Ascending aorta (tissue), 2 donors: ENCODE measurements around the gene IRF2. TPM values are rescaled to one million over a fixed set of nuclear protein-coding genes. Genes with fewer than 3 reads are reported as not detected.

ENCODE experiments used
- DNase-seq, 2 donors: peaks; one replicate each; pipeline ENCODE4 v3.0.0-alpha.2; 2019; ENCODE audit warnings: low spot score in 2 of 2
- H3K27ac ChIP-seq, 2 donors: fragments of 200-600 bp; sonication (generic); one replicate each; pipeline ENCODE4 v1.5.1; 2016 to 2017; ENCODE audit warnings: mild to moderate bottlenecking in 1 of 2
- H3K27me3 ChIP-seq: fragments of 200-600 bp; sonication (generic); one replicate; pipeline ENCODE4 v1.5.1; 2017
- H3K36me3 ChIP-seq, 2 donors: fragments of 200-600 bp; sonication (generic); one replicate each; pipeline ENCODE4 v1.5.1; 2016
- H3K4me1 ChIP-seq, 2 donors: fragments of 200-600 bp; sonication (generic); one replicate each; pipeline ENCODE4 v1.5.1; 2016 to 2017; ENCODE audit warnings: mild to moderate bottlenecking in 1 of 2
- H3K4me3 ChIP-seq, 2 donors: fragments of 200-600 bp; sonication (generic); one replicate each; pipeline ENCODE4 v1.5.1; 2016 to 2017; ENCODE audit warnings: mild to moderate bottlenecking in 1 of 2
- H3K9me3 ChIP-seq, 2 donors: fragments of 200-600 bp; sonication (generic); one replicate each; pipeline ENCODE4 v1.5.1; 2016
- CTCF ChIP-seq, 3 experiments: fragments of 200-600 bp in 2 of 3; fragments of 450-650 bp in 1 of 3; sonication (generic) in 2 of 3; IDR thresholded peaks; one replicate each; pipeline ENCODE4 v1.5.1; 2016 to 2019; ENCODE audit warnings: antibody characterized with exemption in 3 of 3, mild to moderate bottlenecking in 1 of 3, moderate library complexity in 1 of 3
- intact Hi-C: fragments of 100-400 bp; cut with DNase I; formaldehyde crosslinking; loops from one replicate; pipeline ENCODE4 v1.15.1; 2023
- total RNA-seq: library from RNA; depleted of rRNA; stranded (reverse); fragments of >200 nt; gene quantifications from one replicate; pipeline ENCODE4 v1.1.0, GENCODE V29; 2016

Gene IRF2
- total RNA-seq, 1 donor from 2014 or later, result 39.6 TPM

DNA sequence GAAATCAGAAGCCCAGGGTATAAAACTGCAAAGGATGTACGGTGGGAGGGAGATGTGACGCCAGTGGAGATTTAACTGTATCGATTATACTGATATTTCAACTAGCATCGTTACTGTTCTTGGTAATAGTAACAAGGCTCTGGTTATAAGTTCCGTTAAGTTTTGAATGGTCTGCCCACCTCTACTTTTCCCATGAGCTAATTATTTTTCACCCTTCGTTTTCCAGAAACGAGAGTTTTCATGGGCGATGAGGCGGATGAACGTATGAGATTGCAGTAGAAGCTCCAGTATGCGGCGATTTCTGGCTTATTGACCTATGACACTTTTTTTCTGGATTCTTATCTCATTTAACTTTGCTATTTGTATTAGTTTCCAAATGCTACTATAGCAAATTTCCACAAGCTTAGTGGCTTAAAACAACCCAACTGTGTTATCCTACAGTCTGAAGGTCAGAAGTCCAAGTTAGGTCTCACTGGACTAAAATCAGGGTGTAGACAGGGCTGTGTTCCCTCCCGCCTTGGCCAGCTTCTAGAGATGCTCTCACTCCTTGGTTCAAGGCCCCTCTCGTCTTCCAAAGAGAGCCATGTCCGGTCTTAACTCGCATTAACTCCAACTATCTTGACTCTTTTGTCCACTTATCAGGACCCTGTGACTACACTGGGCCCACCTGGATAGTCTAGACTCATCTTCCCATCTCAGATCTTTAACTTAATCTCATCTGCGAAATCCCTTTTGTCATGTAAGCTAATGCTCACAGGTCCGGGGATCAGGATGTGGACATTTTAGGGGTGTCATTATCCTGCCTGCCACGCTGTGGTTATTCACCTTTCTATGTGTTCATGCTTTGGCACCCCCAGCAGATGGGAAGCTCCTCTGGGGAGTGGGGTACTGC is 122.5 kb downstream of the IRF2 start:
- no peaks in the 10 kb centered on the region for H3K27me3 ChIP-seq
- intact Hi-C loops, result no loop called here
- H3K36me3 ChIP-seq, result no peaks in the 10 kb centered on the region
- H3K9me3 ChIP-seq, result no peaks in the 10 kb centered on the region
- no peak overlapping the region for H3K27ac ChIP-seq
- no peak for TF ChIP-seq CTCF (IDR thresholded peaks at IDR 0.05)
- DNase-seq, result no peak
- H3K4me1 ChIP-seq, result peaks cover 0 to 4% of the 10 kb centered on the region in 2 donors
- no peak overlapping the region for H3K4me3 ChIP-seq

- Histone ChIP-seq H3K4me1 (peaks cover 0 to 4% of the 10 kb centered on the region in 2 donors), H3K4me3 (no peak overlapping the region), H3K27me3 (no peaks in the 10 kb centered on the region), H3K9me3 (no peaks in the 10 kb centered on the region), H3K36me3 (no peaks in the 10 kb centered on the region), H3K27ac (no peak overlapping the region)
- no peak for DNase-seq
- intact Hi-C loops, result no loop called here
- no peak for TF ChIP-seq CTCF (IDR thresholded peaks at IDR 0.05)
Observed at GRCh38 chr4:184350964-184351363, 123.4 kb downstream of the IRF2 start.

DNA sequence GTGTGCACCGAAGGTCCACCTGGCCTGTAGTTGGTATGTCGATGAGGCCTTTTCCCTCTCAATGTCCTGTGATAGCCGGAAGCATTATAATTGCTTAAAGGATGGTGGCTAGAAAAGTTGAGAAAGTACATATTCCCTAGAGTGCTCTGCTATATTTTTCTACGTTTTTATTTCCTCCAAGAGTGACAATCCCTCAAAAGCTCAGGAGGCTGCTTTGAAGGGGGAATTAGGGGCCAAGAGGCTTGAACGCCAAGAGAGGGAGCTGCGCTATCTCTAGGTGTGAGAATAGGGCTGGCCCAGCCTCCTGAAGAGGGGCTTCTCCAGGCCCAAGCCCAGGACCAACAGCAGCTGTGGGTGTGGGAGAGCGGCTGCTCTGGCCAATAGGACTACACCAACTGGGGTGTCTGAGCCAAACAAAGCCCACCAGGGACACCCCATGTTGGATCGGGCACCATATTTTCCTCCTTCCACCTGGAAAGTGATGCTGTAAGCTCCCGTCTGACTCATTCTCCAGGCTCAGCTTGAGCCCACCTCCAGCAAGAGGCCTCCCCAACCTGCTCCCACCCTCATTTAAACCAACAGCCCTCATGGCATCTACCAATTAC is 124.0 kb downstream of the IRF2 start:
- Histone ChIP-seq H3K27ac (no peak overlapping the region), H3K27me3 (no peaks in the 10 kb centered on the region), H3K36me3 (no peaks in the 10 kb centered on the region), H3K9me3 (no peaks in the 10 kb centered on the region), H3K4me1 (peaks cover 0 to 4% of the 10 kb centered on the region in 2 donors), H3K4me3 (no peak overlapping the region)
- intact Hi-C loops, result no loop called here
- DNase-seq, result no peak
- no peak for TF ChIP-seq CTCF (IDR thresholded peaks at IDR 0.05)

DNA sequence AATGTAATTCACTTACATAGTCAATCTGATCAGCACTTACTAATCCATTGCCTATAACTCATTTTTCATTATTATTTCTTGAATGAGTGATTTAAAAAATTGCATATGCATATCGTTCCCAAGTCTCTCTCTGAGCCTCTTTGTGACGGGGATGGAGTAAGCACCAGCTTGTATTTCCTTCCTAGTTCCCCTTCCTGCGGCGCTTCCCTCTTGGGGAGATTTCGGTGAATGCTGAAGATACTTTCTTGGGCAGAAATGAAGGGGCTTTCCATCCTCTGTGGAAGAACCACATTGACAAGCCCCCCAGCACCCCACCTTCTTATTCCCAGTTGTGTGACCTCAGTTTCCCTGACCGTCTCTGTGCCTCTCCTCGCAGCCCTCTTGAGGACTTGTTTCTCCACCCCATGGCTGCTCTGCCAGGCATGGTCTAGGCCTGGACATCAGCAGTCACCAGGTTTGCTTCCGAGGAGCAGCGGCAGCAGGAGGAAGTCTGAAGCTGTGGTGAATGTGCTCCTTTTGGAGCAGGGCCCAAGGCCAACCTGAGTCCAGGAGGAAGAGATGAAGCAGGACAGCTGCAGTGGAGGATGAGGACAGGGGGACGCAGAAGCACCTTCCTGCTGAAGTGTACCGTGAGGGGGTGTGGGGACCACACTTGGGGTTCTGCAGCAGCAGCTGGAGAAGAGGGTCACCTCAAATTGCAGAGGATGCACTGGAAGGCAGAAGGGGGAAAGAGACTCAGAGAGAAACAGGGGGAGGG is 124.9 kb downstream of the IRF2 start:
- H3K27ac ChIP-seq, result no peak overlapping the region

More for the DNA sequence above, 124.9 kb downstream of the IRF2 start:
- H3K9me3 ChIP-seq, result no peaks in the 10 kb centered on the region
- H3K4me3 ChIP-seq, result no peak overlapping the region
- H3K27me3 ChIP-seq, result no peaks in the 10 kb centered on the region
- no peak for TF ChIP-seq CTCF (IDR thresholded peaks at IDR 0.05)
- no peaks in the 10 kb centered on the region for H3K36me3 ChIP-seq
- intact Hi-C loops, result no loop called here
- H3K4me1 ChIP-seq, result no peaks in the 10 kb centered on the region
- no peak for DNase-seq
